GM18909 (cell line): ENCODE data around the gene FITM2.
A peak's percentile ranks its signal among the peaks of the same experiment; 100 is the strongest.
"Not testable (repeated sequence)": the region's sequence is repeated elsewhere in the genome, so short reads cannot be mapped to it uniquely, and the experiment has no call there.

Source experiments
- ATAC-seq: cut with Tn5 transposase; IDR thresholded peaks from one replicate; pipeline ENCODE4 v1.9.1; 2021; ENCODE audit warnings: mild to moderate bottlenecking; ENCODE audit not compliant: unreplicated experiment, poor library complexity

FITM2 gene

DNA sequence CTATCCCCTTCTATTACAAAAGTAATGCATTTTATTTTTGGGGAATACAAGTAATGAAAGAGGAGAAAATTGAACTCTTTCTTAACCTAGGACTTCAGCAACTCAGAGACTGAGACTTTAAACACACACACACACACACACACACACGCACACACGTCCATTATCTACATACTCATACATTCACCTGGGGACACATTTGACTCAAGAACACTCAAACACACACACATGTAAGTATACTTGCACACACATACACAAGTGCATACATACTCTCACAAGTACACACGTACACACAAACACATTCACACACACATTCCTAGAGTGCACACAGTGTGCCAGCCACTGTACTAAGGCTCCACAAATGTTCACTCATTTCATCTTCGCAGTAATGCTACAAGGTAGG, 23.7 kb upstream of the FITM2 start:
- no peak for ATAC-seq

DNA sequence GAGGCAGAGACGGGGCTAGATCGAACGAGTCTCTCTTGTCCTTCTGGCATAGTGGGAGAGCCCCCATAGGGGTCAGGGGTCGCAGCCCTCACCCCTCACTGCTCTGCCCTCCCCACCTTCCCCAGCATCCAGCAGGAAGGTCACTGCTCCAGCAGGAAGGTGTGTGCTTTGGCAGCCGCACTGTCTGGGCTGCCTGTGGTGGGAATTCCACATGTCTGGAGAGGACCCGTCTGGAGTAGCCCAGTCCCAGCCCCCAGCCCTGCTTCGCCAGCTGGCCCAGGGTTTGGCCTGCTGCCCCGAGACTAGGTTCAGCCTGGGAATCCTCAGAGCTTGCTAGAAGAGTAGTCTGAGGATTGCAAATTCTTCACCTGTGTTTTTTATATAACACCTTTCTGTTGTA, 23.3 kb upstream of the FITM2 start:
- ATAC-seq, result no peak

GRCh38 chr20:44331201-44331600, 20.2 kb upstream of the FITM2 start:
- ATAC-seq, result no peak

DNA sequence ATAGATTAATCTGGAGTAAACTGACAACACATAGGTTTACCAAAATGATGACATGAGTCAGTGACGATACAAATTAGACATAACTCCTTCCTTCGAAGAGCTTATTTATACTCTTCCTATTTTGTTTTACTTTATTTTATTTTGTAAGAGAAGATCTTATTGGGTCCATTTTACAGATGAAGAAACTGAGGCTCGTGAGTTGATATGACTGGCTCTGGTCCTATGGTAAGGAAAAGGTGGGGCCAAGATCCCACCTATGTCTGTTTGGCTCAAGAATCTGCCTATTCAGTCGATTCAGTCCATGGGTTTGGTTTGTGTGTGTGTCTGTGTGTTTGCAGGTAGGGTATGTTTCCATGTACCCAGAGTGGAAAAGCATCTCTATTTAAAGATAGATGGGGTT, 17.4 kb upstream of the FITM2 start:
- ATAC-seq, result no peak

DNA sequence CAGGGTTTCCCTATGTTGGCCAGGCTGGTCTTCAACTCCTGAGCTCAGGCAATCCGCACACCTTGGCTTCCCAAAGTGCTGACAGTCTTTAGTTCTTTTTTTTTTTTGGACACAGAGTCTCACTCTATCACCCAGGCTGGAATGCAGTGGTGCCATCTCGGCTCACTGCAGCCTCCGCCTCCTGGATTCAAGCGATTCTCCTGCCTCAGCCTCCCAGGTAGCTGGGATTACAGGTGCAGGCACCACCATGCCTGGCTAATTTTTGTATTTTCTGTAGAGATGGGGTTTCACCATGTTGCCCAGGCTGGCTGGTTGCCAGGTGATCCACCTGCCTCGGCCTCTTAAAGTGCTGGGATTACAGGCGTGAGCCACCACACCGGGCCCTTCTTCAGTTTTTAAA, 16.7 kb upstream of the FITM2 start:
- ATAC-seq, result not testable (repeated sequence)

GRCh38 chr20:44326391-44327159, 15.6 kb upstream of the FITM2 start:
- ATAC-seq, result no peak

GRCh38 chr20:44324343-44324742, 13.3 kb upstream of the FITM2 start:
- ATAC-seq, result no peak

DNA sequence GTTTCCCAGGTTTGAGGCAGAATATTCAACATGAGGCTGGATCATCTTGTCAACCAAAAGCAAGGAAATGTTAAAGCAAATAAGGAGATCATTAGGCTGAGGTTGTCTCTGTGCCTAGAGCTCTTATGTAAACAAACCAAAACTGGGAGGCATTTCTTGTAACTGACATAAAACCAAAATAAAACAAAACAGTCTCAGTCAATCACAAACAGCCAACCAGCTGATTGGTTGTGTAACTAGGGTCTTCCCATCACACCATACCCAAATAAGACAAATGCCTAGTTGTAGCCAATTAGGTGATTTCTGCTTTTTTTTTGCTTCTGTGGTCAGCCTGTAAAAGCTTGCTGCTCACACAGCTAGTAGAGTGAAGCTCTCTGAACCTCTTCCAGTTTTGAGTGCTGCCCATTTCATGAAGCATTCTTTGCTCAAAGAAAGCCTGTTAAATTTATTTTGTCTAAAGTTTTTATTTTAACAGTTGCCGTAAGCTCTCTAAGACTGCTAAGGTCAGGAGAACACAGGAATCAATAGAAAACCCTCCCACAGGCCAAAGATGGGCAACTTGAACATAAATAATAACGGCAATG, 8.9 kb upstream of the FITM2 start:
- ATAC-seq, result no peak

GRCh38 chr20:44314870-44315269, 3.9 kb upstream of the FITM2 start:
- no peak for ATAC-seq

DNA sequence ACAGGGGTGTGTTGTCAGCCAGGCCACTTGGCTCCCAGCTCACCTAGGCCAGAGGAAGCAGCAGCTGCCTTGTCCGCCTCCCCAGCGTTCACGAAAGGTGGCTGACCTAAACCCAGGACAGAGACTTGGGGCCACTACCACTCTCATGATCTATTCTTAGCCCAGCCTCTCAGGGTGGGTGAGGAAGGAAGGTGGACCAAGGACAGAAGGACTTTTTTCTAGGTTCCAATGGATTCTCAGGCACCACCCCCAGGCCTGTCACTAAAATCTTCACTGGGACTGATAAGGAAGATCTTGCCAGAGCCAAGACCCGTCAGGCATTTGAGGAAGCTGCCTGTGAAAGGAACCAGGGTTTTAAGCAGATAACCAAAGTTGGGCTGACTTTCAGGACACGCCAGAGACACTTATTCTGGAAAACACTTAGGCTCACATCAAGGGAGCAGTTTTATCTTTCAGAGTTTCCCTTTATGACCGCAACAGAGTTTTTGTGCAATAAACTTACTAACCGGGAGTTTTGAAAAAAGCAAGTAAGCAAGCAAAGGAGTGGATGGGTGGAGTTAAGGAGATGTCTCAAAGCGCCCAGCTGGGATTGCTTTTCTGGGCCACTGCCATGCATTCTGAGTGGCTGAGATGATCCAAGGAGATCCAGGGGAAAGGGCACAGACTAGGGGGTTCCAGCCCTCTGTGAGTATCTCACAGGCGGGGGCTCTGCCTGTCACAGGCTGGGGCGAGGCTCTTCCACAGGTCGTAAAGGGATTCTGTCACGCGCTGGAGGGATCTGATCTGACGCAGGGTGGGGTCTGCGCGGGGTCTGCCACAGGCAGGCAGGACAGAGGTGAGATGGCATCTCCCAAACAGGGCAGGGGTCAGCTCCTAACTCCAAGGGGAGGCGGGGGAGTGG, 989 bp downstream of the FITM2 start:
- ATAC-seq, result peak; percentile 4

DNA sequence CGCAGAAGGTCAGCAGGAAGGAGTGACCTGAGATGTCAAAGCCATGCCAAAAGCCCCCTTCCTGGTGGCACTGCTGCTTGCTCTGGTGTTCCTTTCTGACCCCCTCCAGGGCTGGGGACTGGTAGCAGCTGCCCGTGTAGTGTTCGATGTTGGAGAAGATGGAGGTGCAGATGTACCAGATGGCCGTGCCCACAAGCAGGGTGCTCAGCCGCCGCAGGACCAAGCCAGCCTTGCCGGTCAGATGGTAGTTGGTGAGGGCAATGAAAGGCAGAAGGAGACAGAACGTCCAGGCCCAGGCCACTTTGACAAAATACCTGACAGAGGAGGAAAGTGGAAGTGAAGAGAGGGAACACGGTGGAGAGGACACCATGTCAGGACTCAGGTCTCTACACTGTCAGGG, 4.1 kb downstream of the FITM2 start:
- no peak for ATAC-seq

DNA sequence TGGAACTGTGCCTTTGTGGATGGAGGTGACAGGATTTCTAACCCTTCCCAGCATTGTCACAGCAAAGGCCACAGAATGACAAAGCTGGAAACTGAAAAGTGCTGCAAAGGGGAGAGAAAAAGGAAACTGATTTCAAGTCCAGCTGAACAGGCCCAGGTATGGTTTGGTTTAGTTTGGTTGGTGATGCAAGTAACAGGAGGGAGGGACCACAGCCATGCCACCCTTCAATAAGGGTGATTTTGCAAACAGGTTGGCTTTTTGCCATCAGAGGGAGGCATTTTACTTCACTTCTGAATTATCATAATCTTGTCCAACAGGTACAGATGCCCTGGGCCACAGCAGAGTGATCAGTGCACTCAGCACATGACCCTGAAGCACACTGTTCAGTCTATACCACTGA, 6.6 kb downstream of the FITM2 start:
- ATAC-seq, result no peak

DNA sequence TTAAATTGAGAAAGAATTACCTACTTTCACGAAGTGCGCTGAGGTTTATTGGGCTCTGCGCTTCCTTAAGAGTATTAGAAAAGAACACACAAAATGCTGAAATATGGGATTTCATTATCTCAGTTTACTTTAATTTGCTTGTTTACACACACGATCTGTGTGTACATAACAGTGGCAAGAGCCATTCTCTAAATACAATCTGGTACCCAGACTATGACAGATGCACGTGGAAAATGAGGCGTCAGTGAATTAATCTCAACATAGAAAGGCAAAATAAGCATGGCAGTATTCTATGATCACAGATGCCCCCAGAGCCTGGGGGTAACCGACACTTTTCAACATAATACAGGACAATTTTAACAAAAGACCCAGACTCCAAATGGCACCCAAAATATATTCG, 8.3 kb downstream of the FITM2 start:
- ATAC-seq, result no peak

- no peak for ATAC-seq
Measured at GRCh38 chr20:44302026-44302669, 8.9 kb downstream of the FITM2 start.

- no peak for ATAC-seq
Measured at GRCh38 chr20:44301285-44301684, 9.7 kb downstream of the FITM2 start.

DNA sequence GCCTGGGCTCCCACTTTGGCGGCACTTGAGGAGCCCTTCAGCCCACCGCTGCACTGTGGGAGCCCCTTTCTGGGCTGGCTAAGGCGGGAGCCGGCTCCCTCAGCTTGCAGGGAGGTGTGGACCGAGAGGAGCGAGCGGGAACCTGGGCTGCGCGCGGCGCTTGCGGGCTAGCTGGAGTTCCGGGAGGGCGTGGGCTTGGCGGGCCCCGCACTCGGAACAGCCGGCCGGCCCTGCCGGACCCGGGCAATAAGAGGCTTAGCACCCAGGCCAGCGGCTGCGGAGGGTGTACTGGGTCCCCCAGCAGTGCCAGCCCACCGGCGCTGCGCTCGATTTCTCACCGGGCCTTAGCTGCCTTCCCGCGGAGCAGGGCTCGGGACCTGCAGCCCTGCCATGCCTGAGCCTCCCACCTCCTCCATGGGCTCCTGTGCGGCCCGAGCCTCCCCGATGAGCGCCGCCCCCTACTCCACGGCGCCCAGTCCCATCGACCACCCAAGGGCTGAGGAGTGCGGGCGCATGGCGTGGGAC, 11.9 kb downstream of the FITM2 start:
- ATAC-seq, result not testable (repeated sequence)

DNA sequence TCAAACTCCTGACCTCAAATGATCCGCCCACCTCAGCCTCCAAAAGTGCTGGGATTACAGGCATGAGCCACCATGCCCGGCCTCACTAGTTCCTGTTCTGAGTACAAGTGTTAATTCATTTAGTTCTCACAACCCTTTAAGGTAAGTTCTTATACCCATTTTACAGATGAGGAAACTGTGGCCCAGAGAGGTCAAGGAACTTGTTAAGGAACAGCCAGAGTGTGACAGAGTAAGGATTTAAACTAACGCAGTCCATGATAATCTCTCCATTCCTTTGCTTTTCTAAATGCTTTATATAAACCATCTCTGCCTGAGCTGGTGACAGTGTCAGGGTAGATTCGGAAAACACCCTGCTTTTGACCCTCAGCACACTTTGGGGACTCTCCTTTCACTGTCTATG, 13.3 kb downstream of the FITM2 start:
- ATAC-seq, result no peak

- ATAC-seq, result no peak
Measured at GRCh38 chr20:44296011-44296410, 15.0 kb downstream of the FITM2 start.

DNA sequence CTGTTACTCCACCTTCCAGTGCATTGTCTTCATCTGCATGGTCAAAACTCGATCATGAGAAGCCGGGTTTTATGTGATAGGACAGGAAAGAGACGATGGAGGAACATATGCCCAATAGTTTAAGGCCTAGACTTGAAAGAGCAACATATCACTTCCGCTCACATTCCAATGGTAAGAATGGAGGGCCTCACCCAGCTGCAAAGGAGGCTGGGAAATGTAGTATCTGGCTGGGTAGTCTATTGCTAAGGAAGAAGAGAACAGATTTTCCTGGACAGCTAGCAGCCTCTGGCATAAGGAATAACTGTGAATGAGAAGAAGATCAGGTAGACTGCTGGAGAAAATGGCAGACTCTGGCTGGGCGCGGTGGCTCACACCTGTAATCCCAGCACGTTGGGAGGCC, 19.2 kb downstream of the FITM2 start:
- ATAC-seq, result no peak

DNA sequence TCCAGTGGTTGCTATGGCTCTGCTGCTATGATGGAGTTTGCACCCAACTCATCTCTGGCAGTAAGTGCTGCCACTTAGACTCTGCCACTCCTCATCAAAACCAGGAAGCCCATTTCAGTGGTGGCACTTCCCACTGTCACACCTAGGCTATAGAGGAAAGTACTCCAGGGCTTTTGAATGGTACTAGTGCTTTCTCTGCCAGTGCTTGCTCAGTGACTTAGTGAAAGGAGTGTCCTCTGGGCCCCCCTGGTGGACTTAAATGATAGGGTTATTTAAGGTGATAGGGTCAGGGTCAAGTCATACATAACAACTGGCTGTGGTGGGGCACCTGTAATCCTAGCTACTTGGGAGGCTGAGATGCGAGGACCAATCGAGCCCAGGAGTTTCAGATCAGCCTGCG, 22.8 kb downstream of the FITM2 start:
- no peak for ATAC-seq
